Mesendoderm (in vitro differentiated cells): Measurements from ENCODE around the gene GLG1.
A peak's percentile ranks its signal among the peaks of the same experiment; 100 is the strongest.

Experiments used
- DNase-seq: peaks from one replicate; pipeline ENCODE4 v3.0.0; 2013
- H2AK5ac ChIP-seq: 2 replicates; pipeline ENCODE4 v1.6.1; 2013; ENCODE audit warnings: low read length, inconsistent platforms
- H2BK120ac ChIP-seq: 2 replicates; pipeline ENCODE4 v1.6.1; 2013; ENCODE audit warnings: low read depth, mild to moderate bottlenecking, low read length, moderate library complexity, mixed read lengths
- H2BK15ac ChIP-seq: replicated peaks from 2 replicates; pipeline ENCODE4 v1.6.1; 2013; ENCODE audit warnings: low read depth, mild to moderate bottlenecking, moderate library complexity
- H2BK5ac ChIP-seq: 2 replicates; pipeline ENCODE4 v1.6.1; 2013; ENCODE audit warnings: low read length, inconsistent platforms
- H3K18ac ChIP-seq: 2 replicates; pipeline ENCODE4 v1.6.1; 2013; ENCODE audit warnings: mild to moderate bottlenecking, low read length, mixed read lengths
- H3K23ac ChIP-seq: one replicate; pipeline ENCODE4 v1.6.1; 2013; ENCODE audit warnings: low read length
- H3K27ac ChIP-seq: 2 replicates; pipeline ENCODE4 v1.5.1; 2013; ENCODE audit warnings: low read depth, mild to moderate bottlenecking, inconsistent platforms, low read length, moderate library complexity
- H3K27me3 ChIP-seq: 2 replicates; pipeline ENCODE4 v1.6.1; 2013; ENCODE audit warnings: low read length, control low read depth, mild to moderate bottlenecking, inconsistent platforms; ENCODE audit not compliant: insufficient read depth, poor library complexity
- H3K36me3 ChIP-seq: 2 replicates; pipeline ENCODE4 v1.6.1; 2013; ENCODE audit warnings: low read length, inconsistent platforms; ENCODE audit not compliant: control insufficient read depth, insufficient read depth
- H3K4ac ChIP-seq: one replicate; pipeline ENCODE4 v1.6.1; 2013; ENCODE audit warnings: low read depth, mild to moderate bottlenecking, low read length, moderate library complexity
- H3K4me1 ChIP-seq: 2 replicates; pipeline ENCODE4 v1.6.1; 2013; ENCODE audit warnings: low read depth, low read length, inconsistent platforms; ENCODE audit not compliant: control insufficient read depth
- H3K4me2 ChIP-seq: 2 replicates; pipeline ENCODE4 v1.6.1; 2013; ENCODE audit warnings: low read length
- H3K4me3 ChIP-seq: 2 replicates; pipeline ENCODE4 v1.5.1; 2013; ENCODE audit warnings: mild to moderate bottlenecking, low read length
- H3K56ac ChIP-seq: one replicate; pipeline ENCODE4 v1.6.1; 2013; ENCODE audit warnings: low read length
- H3K79me1 ChIP-seq: 2 replicates; pipeline ENCODE4 v1.6.1; 2013; ENCODE audit warnings: low read length, inconsistent platforms
- H3K79me2 ChIP-seq: 2 replicates; pipeline ENCODE4 v1.6.1; 2013; ENCODE audit warnings: mild to moderate bottlenecking, low read length; ENCODE audit not compliant: control insufficient read depth, insufficient read depth
- H3K9ac ChIP-seq: 2 replicates; pipeline ENCODE4 v1.6.1; 2013; ENCODE audit warnings: low read length, inconsistent platforms
- H4K5ac ChIP-seq: one replicate; pipeline ENCODE4 v1.6.1; 2013; ENCODE audit warnings: low read length
- H4K8ac ChIP-seq: one replicate; pipeline ENCODE4 v1.6.1; 2013; ENCODE audit warnings: low read depth, mild to moderate bottlenecking, control low read depth, low read length, moderate library complexity
- WGBS: extraction: QIAGEN DNeasy Blood & Tissue Kit; methylation state at CpG from one replicate; pipeline ENCODE4 v1.1.7; 2013; ENCODE audit warnings: low lambda C conversion rate, missing lambda C conversion rate; ENCODE audit not compliant: insufficient coverage; ENCODE audit errors: extremely low coverage; 5-methylcytosine and 5-hydroxymethylcytosine counted together

The GLG1 gene

GRCh38 chr16:74469946-74470478 lies 136.9 kb downstream of the GLG1 start:
- Histone ChIP-seq H2AK5ac (no peak overlapping the region), H3K4me1 (no peaks in the 10 kb centered on the region), H3K9ac (no peak overlapping the region), H4K8ac (no peak overlapping the region), H2BK120ac (no peak overlapping the region), H2BK5ac (no peak overlapping the region), H3K56ac (no peak overlapping the region), H3K36me3 (peaks cover 8% of the 10 kb centered on the region), H2BK15ac (no peak overlapping the region), H3K4me2 (no peak overlapping the region), H3K27ac (no peak overlapping the region), H3K79me2 (no peaks in the 10 kb centered on the region), H3K27me3 (no peaks in the 10 kb centered on the region), H3K23ac (no peak overlapping the region), H3K4me3 (no peak overlapping the region), H4K5ac (no peak overlapping the region), H3K79me1 (no peaks in the 10 kb centered on the region), H3K18ac (no peak overlapping the region), H3K4ac (no peak overlapping the region)
- peak; percentile 6 for DNase-seq
- no CpG with 5 or more reads among the region's 6 CpGs for WGBS

DNA sequence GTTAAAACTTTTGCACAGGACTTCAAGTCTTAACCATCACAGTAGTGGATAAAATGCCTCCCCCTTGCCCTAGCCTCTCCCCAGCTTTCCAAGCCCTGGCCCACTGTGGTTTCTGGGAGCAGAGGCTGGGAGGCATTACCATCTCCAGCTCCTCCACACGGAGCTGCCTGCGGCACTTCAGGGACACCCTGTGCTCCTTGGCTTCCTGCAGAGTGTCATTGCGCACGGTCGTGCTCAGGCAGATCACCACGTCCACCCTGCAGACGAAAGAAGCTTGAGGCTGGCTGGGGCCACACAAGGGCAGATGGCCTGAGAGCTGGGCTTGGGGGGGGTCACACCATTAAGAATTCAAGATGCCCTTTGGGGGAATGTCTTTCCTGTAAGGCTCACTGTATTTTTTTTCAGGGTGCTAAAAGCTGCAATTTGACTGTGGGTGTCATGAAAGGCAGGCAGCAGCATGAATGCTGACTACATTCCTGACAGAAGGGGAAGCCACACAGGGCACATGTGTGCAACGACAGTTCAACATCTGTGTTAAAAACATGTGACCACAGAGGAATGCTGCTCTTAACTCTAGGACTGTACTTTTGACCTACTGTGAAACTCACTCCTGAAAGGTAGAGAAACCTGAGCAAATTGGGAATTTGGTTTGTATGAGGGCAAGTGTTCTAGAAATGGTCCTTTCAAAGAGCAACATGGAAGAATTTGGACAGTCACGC lies 137.9 kb downstream of the GLG1 start:
- no peak for DNase-seq
- H3K4me1 ChIP-seq: no peaks in the 10 kb centered on the region
- no peak overlapping the region for H3K27ac ChIP-seq
- peaks cover 9% of the 10 kb centered on the region for H3K36me3 ChIP-seq
- H3K9ac ChIP-seq: no peak overlapping the region
- H3K4ac ChIP-seq: no peak overlapping the region
- no peak overlapping the region for H3K4me3 ChIP-seq
- no peak overlapping the region for H3K23ac ChIP-seq
- H2BK15ac ChIP-seq: no peak overlapping the region
- H3K27me3 ChIP-seq: no peaks in the 10 kb centered on the region
- no peak overlapping the region for H4K5ac ChIP-seq
- no CpG with 5 or more reads among the region's 9 CpGs for WGBS
- H3K18ac ChIP-seq: no peak overlapping the region
- no peak overlapping the region for H3K56ac ChIP-seq
- no peak overlapping the region for H2BK5ac ChIP-seq
- H2AK5ac ChIP-seq: no peak overlapping the region
- no peak overlapping the region for H2BK120ac ChIP-seq
- H4K8ac ChIP-seq: no peak overlapping the region
- H3K79me2 ChIP-seq: no peaks in the 10 kb centered on the region
- H3K4me2 ChIP-seq: no peak overlapping the region
- H3K79me1 ChIP-seq: no peaks in the 10 kb centered on the region

DNA sequence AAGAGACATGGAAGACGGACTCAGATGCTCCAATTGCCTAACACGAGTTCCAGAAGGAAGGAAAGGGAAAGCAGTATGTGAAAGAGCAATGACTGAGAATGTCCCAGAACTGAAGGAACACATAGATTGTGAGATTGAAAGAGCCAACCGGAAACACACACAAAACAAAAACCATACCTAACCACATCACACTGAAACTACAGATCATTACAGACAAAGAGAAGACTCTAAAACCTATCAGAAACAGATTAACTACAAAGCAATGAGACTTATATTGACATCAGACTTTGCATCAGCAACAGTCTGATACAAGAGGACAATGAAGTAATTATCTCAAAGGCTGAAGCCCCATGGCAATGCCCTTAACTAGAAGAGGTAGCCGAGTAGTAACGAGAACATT lies 140.0 kb downstream of the GLG1 start:
- no peak overlapping the region for H3K4me3 ChIP-seq
- no peak for DNase-seq
- H2BK15ac ChIP-seq: no peak overlapping the region
- peaks cover 10% of the 10 kb centered on the region for H3K36me3 ChIP-seq
- H4K8ac ChIP-seq: no peak overlapping the region
- no peak overlapping the region for H2BK120ac ChIP-seq
- no CpG with 5 or more reads among the region's 5 CpGs for WGBS
- no peak overlapping the region for H3K23ac ChIP-seq
- H3K79me2 ChIP-seq: no peaks in the 10 kb centered on the region
- no peak overlapping the region for H3K27ac ChIP-seq
- H4K5ac ChIP-seq: no peak overlapping the region
- H3K9ac ChIP-seq: no peak overlapping the region
- H3K4me2 ChIP-seq: no peak overlapping the region
- H3K4me1 ChIP-seq: no peaks in the 10 kb centered on the region
- H2BK5ac ChIP-seq: no peak overlapping the region
- H3K4ac ChIP-seq: no peak overlapping the region
- no peaks in the 10 kb centered on the region for H3K79me1 ChIP-seq
- H3K27me3 ChIP-seq: no peaks in the 10 kb centered on the region
- no peak overlapping the region for H3K18ac ChIP-seq
- H2AK5ac ChIP-seq: no peak overlapping the region
- H3K56ac ChIP-seq: no peak overlapping the region

GRCh38 chr16:74465851-74466685 lies 140.8 kb downstream of the GLG1 start:
- WGBS: no CpG with 5 or more reads among the region's 6 CpGs

DNA sequence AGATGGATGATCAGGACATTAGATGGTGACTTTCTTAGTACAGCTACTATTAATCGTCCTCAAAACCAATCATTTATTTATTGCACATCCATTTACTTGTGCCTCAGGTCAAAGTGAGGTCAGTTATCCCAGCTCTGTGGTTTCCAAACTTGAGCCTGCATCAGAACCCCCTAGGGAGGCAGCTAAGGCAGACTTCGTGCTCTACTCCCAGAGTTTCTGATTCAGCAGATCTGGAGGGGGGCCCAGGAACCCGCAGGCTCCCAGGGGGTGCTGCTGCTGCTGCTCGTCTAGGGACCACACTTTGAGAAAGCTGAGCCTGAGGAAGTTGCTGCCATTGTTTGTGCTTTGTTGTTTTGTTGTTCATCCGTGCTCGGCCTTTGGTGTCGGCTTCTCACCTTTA lies 141.6 kb downstream of the GLG1 start:
- Histone ChIP-seq H2BK15ac (no peak overlapping the region), H3K36me3 (peaks cover 10% of the 10 kb centered on the region), H3K23ac (no peak overlapping the region), H2BK120ac (no peak overlapping the region), H3K4me3 (no peak overlapping the region), H4K5ac (no peak overlapping the region), H3K79me2 (no peaks in the 10 kb centered on the region), H2BK5ac (no peak overlapping the region), H3K27me3 (no peaks in the 10 kb centered on the region), H3K56ac (no peak overlapping the region), H3K9ac (no peak overlapping the region), H3K4me2 (no peak overlapping the region), H2AK5ac (no peak overlapping the region), H3K27ac (no peak overlapping the region), H3K79me1 (no peaks in the 10 kb centered on the region), H3K4ac (no peak overlapping the region), H3K18ac (no peak overlapping the region), H3K4me1 (no peaks in the 10 kb centered on the region), H4K8ac (no peak overlapping the region)
- DNase-seq: no peak
- no CpG with 5 or more reads among the region's 7 CpGs for WGBS

More at GRCh38 chr16:74465851-74466685, 140.8 kb downstream of the GLG1 start:
- H3K27me3 ChIP-seq: no peaks in the 10 kb centered on the region
- H2AK5ac ChIP-seq: no peak overlapping the region
- H3K4me2 ChIP-seq: no peak overlapping the region
- no peak overlapping the region for H4K8ac ChIP-seq
- no peak overlapping the region for H2BK5ac ChIP-seq
- no peak overlapping the region for H3K18ac ChIP-seq
- no peak overlapping the region for H3K27ac ChIP-seq
- H3K56ac ChIP-seq: no peak overlapping the region
- no peak overlapping the region for H2BK15ac ChIP-seq
- no peak overlapping the region for H3K4ac ChIP-seq
- H3K79me2 ChIP-seq: no peaks in the 10 kb centered on the region
- no peaks in the 10 kb centered on the region for H3K79me1 ChIP-seq
- H3K4me1 ChIP-seq: no peaks in the 10 kb centered on the region
- H4K5ac ChIP-seq: no peak overlapping the region
- no peak overlapping the region for H3K9ac ChIP-seq
- peaks cover 10% of the 10 kb centered on the region for H3K36me3 ChIP-seq
- H3K23ac ChIP-seq: no peak overlapping the region
- no peak for DNase-seq
- no peak overlapping the region for H3K4me3 ChIP-seq
- no peak overlapping the region for H2BK120ac ChIP-seq
